ENCODE data around the gene RAP1A. TPM values are rescaled to one million over a fixed set of nuclear protein-coding genes. Genes with fewer than 3 reads are reported as not detected.

Gene RAP1A
- 100 to 1,000 TPM in 1 of 2 donors, 10 to 100 TPM in 1; 97.8 to 138 TPM for total RNA-seq

DNA sequence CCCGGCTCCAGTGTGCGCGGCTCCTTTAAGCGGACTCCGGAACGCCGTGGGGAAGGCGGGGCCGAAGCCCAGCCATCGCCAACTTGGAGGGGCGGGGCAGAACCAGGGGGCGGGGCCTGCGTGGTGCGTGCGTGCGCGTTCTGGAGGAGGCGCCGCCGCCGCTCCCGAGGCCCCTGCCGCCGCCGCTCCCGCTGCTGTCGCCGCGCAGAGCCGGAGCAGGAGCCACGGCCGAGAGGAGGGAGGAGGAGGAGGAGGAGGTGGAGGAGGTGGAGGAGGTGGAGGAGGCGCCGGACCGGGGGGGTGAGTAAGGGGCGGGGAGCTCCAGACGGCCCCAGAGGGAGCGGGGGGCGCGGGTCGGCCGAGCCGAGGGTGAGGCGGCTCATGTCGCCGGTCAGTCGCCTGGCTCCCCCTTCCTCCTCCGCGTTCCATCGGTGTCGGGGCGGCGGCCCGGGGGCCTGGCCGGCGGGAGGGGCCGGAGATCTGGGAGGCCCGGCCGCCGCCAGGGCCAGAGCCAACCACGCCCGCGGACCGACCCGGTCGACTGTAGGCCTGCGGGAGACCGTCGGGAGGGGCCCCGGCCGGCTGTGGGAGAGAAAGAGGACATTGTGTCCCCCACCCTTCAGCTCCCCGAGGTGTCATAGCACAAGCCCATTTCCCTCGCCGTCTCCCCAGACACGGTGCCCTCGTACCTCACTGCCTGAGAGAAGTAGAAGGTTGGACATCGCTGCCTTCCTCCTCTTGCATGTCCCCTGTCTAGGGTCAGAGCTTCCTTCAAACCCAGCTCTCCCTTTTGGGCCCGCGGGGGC is at the start of gene RAP1A:
TSS of gene RAP1A (plus strand) at position 155 of the 806 bp plus-strand sequence. CDS start 71,572 bp downstream, outside the sequence.
- H3K36me3 Mint-ChIP-seq = peaks cover 28% of the 10 kb centered on the region
- H3K27me3 Mint-ChIP-seq = no peaks in the 10 kb centered on the region

DNA sequence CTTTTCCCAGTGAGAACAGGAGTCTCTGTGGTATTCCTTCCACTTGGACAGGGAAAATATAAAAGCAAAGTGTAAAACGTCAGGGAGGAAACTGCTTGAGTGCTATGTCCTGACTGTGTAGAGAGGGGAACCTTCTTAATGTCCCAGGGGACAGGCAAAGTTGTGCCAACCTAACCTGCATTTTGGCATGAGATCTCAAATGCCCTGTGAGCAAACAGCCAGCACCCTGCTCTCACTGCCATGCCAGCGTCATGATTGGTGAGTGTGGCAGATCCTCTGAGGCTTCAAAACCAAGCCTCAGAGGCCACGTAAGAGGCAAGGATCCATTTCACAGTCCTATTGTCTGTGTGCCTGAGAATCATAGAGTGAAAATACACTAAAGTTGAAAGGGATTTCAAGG is 49.7 kb upstream of the RAP1A start:
- H3K27ac Mint-ChIP-seq = no peak overlapping the region
- DNase-seq (ENCODE audit: low spot score) (no peak), ATAC-seq (no peak)
- H3K27me3 Mint-ChIP-seq = no peaks in the 10 kb centered on the region
- H3K4me3 Mint-ChIP-seq = no peak overlapping the region
- H3K36me3 Mint-ChIP-seq = no peaks in the 10 kb centered on the region
- peaks cover 9 to 11% of the 10 kb centered on the region in 2 donors for H3K4me1 Mint-ChIP-seq (ENCODE audit: low read depth in 2 of 2)
- no peaks in the 10 kb centered on the region for H3K9me3 Mint-ChIP-seq

More for the DNA sequence above, at the start of gene RAP1A:
- peak; percentile 91 to 95 for ATAC-seq
- Mint-ChIP-seq H3K9me3 (no peaks in the 10 kb centered on the region), H3K4me1 (ENCODE audit: low read depth in 2 of 2) (peaks cover 58 to 72% of the 10 kb centered on the region in 2 donors), H3K27ac (peak within 1 kb of the TSS; percentile 92 to 93), H3K4me3 (peak within 1 kb of the TSS; percentile 100)
- DNase-seq (ENCODE audit: low spot score) = peak; percentile 95

DNA sequence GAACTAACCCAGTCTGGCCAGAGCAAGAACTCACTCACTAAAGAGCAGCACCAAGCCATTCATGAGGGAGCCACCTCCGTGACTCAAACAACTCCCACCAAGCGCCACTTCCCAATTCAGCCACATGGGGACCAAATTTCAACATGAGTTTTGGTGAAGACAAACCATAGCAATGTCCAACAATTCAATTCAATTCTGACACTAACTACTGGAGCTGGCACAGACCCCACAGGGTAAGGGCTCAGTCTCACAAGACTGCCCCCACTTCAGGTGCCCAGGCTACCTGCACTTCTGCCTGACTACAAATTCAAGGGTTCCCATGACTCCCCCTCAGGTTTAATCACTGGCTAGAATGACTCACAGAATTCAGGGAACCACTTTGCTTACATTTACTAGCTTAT is 48.8 kb upstream of the RAP1A start:
- no peaks in the 10 kb centered on the region for H3K27me3 Mint-ChIP-seq
- H3K9me3 Mint-ChIP-seq = no peaks in the 10 kb centered on the region
- no peak for DNase-seq (ENCODE audit: low spot score)
- no peak overlapping the region for H3K4me3 Mint-ChIP-seq
- peak; percentile 15 to 31 for ATAC-seq
- H3K27ac Mint-ChIP-seq = peak overlapping the region in 1 of 2 donors; percentile 42
- H3K4me1 Mint-ChIP-seq (ENCODE audit: low read depth in 2 of 2) = peaks cover 9 to 11% of the 10 kb centered on the region in 2 donors
- no peaks in the 10 kb centered on the region for H3K36me3 Mint-ChIP-seq

DNA sequence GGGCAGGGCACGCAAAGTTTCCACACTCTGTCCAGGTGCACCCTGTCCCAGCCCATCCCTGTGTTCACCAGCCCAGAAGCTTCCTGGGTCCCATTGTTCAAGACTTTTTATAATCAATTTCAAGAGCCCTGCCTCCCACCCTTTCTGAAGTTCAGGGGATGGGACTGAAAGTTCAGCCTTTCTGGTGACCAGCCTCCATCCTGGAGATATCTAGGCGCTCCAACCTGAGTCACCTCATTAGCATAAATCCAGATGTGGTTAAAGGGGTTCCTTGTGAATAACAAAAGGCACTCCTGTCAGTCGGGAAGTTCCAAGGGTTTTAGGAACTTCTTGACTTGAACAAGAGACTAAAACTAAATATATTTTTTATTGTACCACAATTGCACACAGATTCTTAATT is 48.4 kb upstream of the RAP1A start:
- H3K4me3 Mint-ChIP-seq = no peak overlapping the region
- H3K4me1 Mint-ChIP-seq (ENCODE audit: low read depth in 2 of 2) = peaks cover 9 to 11% of the 10 kb centered on the region in 2 donors
- H3K27me3 Mint-ChIP-seq = no peaks in the 10 kb centered on the region
- ATAC-seq = no peak
- no peaks in the 10 kb centered on the region for H3K9me3 Mint-ChIP-seq
- no peaks in the 10 kb centered on the region for H3K36me3 Mint-ChIP-seq
- no peak for DNase-seq (ENCODE audit: low spot score)
- no peak overlapping the region for H3K27ac Mint-ChIP-seq

DNA sequence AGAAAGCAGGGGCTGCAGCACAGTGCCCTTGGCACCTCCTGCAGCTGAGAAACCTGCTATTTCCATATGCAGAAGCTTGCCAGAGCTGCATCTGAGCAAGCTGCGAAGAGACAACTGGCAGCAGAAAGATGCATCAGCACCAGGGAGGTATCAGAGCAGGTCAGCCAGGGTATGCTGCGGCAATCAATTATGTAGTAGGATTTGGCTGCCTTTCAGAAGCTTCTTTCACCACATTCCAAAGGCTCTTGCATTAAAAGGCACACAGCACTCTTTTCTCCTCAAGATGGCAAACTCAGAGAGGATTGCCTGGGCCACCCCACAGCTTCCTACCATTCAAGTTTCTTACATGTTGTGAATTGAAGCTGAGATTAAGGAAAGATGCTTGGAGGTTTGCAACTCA is 47.6 kb upstream of the RAP1A start:
- H3K27me3 Mint-ChIP-seq = no peaks in the 10 kb centered on the region
- DNase-seq (ENCODE audit: low spot score) = no peak

DNA sequence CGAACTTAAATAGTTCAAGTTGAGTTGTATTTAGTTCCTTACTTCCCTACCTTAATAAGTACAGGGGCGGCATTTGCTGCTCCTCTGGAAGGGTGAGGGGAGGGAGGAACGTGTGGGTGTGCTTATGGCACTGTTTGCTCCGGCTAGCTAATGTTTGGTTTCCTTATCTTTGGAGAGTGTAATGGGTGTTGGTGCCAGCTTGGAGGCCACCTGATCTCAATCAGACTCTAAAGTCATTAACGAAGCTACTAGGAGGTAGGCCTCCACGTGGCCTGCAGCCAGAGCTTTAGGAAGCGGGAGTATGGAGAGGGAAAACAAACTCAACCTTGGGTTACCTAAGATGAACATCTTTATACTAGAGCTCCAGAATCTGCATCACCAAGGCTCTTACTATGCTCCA is 43.0 kb upstream of the RAP1A start:
- ATAC-seq (no peak), DNase-seq (ENCODE audit: low spot score) (no peak)
- Mint-ChIP-seq H3K4me1 (ENCODE audit: low read depth in 2 of 2) (peaks cover 0 to 3% of the 10 kb centered on the region in 2 donors), H3K27me3 (no peaks in the 10 kb centered on the region), H3K27ac (no peak overlapping the region), H3K4me3 (no peak overlapping the region), H3K36me3 (no peaks in the 10 kb centered on the region), H3K9me3 (no peaks in the 10 kb centered on the region)

More for the DNA sequence above, 47.6 kb upstream of the RAP1A start:
- no peak for ATAC-seq
- Mint-ChIP-seq H3K9me3 (no peaks in the 10 kb centered on the region), H3K36me3 (no peaks in the 10 kb centered on the region), H3K27ac (no peak overlapping the region), H3K4me3 (no peak overlapping the region), H3K4me1 (ENCODE audit: low read depth in 2 of 2) (peaks cover 9 to 11% of the 10 kb centered on the region in 2 donors)

DNA sequence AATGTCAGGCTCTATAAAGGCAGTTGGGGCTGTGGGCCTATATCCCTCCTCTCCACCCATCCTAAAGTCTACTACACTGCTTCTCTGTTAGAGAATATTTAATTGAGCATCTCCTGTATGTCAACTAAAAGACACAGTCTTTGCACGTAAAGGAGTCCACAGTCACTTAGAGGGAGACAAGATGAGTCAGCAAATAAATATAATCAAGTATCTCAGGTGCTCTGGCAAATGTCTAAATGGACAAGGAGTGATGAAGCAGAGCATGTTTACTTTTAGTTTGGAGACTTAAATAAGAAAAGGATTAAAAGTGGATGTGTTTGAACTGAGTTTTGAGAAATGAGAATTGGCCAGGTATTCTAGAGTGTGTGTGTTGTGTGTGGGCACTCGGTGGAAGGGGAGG is 41.8 kb upstream of the RAP1A start:
- no peaks in the 10 kb centered on the region for H3K9me3 Mint-ChIP-seq
- no peaks in the 10 kb centered on the region for H3K27me3 Mint-ChIP-seq
- ATAC-seq (no peak), DNase-seq (ENCODE audit: low spot score) (no peak)
- no peak overlapping the region for H3K27ac Mint-ChIP-seq
- no peaks in the 10 kb centered on the region for H3K36me3 Mint-ChIP-seq
- peaks cover 6% of the 10 kb centered on the region in 2 donors for H3K4me1 Mint-ChIP-seq (ENCODE audit: low read depth in 2 of 2)
- H3K4me3 Mint-ChIP-seq = no peak overlapping the region

DNA sequence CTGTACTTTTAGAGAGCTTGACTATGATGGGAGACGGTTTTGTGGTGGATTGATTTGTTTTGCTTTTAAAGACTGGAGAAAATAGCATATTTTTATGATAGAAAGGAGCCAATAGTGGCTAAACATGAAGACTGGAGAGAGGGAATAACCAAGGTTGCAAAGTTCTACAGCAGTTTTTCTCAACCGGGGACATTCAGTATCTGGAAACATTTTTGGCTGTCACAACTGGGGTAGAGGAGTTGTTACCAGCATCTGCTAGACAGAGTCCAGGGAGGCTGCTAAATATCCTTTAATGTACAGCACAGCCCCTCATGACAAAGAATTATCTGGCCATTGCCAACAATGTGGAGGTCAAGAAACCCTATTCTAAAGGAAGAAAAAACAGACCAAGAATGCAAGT is 38.4 kb upstream of the RAP1A start:
- Mint-ChIP-seq H3K27me3 (no peaks in the 10 kb centered on the region), H3K4me3 (no peak overlapping the region), H3K4me1 (ENCODE audit: low read depth in 2 of 2) (peaks cover 6% of the 10 kb centered on the region in 2 donors), H3K27ac (peak overlapping the region in 1 of 2 donors; percentile 2), H3K36me3 (no peaks in the 10 kb centered on the region), H3K9me3 (no peaks in the 10 kb centered on the region)
- no peak for ATAC-seq
- no peak for DNase-seq (ENCODE audit: low spot score)

- no peaks in the 10 kb centered on the region for H3K27me3 Mint-ChIP-seq
- no peaks in the 10 kb centered on the region for H3K36me3 Mint-ChIP-seq
- DNase-seq (ENCODE audit: low spot score) = no peak
- no peaks in the 10 kb centered on the region for H3K9me3 Mint-ChIP-seq
- no peak overlapping the region for H3K4me3 Mint-ChIP-seq
- H3K27ac Mint-ChIP-seq = peak overlapping the region in 1 of 2 donors; percentile 43
- H3K4me1 Mint-ChIP-seq (ENCODE audit: low read depth in 2 of 2) = peaks cover 6 to 8% of the 10 kb centered on the region in 2 donors
- no peak for ATAC-seq
Measured at GRCh38 chr1:111582016-111582415, 37.6 kb upstream of the RAP1A start.

DNA sequence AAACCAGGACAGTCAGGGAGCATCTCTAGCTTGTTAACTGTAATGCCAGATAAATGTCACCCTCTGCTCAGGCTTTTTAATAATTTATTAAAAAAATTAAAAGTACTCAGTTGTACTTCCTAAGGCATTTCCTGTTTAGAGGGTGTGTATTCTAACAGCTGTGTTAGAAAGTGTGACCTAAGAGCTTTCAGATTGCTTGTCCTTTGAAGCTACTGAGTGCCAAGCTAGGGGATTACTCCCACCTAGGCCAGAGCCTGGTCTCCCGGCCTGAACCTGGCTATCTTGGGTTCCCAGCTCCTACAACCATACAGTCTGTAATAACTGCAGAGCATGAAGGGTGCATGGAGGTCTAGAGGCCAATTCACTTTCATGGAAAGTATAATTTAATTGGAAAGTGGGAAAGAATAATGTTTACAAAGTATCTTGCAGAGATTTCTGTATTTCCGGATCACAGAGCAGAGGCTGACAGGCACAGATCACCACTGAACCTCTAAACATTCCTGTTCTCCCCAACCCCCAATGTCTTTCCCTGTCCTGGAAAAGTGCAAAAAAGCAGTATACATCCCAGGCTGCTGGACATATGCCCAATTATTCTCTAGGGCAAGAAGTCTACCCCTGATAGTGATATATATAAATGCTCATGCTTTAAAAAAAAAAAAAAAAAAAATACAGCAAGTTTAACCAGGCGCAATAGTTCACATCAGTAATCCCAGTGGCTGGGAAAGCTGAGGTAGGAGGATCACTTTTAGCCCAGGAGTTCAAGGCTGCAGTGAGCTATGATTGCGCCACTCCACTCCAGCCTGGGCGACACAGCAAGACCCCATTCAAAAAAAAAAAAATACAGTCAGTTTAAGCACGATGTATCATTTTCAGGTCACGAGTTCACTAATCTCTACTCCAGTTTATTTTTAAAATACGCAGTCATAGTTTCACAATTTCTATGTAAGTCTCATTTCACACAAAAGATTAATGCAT is 36.7 kb upstream of the RAP1A start:
- Mint-ChIP-seq H3K4me1 (ENCODE audit: low read depth in 2 of 2) (peaks cover 6 to 8% of the 10 kb centered on the region in 2 donors), H3K36me3 (no peaks in the 10 kb centered on the region), H3K27me3 (no peaks in the 10 kb centered on the region), H3K4me3 (no peak overlapping the region), H3K27ac (no peak overlapping the region), H3K9me3 (no peaks in the 10 kb centered on the region)
- DNase-seq (ENCODE audit: low spot score) = no peak
- ATAC-seq = no peak

GRCh38 chr1:111585447-111586086 is 34.0 kb upstream of the RAP1A start:
- Mint-ChIP-seq H3K27ac (no peak overlapping the region), H3K9me3 (no peaks in the 10 kb centered on the region), H3K36me3 (no peaks in the 10 kb centered on the region), H3K27me3 (no peaks in the 10 kb centered on the region), H3K4me1 (ENCODE audit: low read depth in 2 of 2) (peaks cover 6 to 8% of the 10 kb centered on the region in 2 donors), H3K4me3 (no peak overlapping the region)
- no peak for DNase-seq (ENCODE audit: low spot score)
- no peak for ATAC-seq

- DNase-seq (ENCODE audit: low spot score) (no peak), ATAC-seq (no peak)
- H3K36me3 Mint-ChIP-seq = no peaks in the 10 kb centered on the region
- no peaks in the 10 kb centered on the region for H3K27me3 Mint-ChIP-seq
- no peaks in the 10 kb centered on the region for H3K9me3 Mint-ChIP-seq
- no peak overlapping the region for H3K27ac Mint-ChIP-seq
- no peak overlapping the region for H3K4me3 Mint-ChIP-seq
- H3K4me1 Mint-ChIP-seq (ENCODE audit: low read depth in 2 of 2) = peaks cover 5 to 8% of the 10 kb centered on the region in 2 donors
Measured at GRCh38 chr1:111586112-111586511, 33.5 kb upstream of the RAP1A start.

DNA sequence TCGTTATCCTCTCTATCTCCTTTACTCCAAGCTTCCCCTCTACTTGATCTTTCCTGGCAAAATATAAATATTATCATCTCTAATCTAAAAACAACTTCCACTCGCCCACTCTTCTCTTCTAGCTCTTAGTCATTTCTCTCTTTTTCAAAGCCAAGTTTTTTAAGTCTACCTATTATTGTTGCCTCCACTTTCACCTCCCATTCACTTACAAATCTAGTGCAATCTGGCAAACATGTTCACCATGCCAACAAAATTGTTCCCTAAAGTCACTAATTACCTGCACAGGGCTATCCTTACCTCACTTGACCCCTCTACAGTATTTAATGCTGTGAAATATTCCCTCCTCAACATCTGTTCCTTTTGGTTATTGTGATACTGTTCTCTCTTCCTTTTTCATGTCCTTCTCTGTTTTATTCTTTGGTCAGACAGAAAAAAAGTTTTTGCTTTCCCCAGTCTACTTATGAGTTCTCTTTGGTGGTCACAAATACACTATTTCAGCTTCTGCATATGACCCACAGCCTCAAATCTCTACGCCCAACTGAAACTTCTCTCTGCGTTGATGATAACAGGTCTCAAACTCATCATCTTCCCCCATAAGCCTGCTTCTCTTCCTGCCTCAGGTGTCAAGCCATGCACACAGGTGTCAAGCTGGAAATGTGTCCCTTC is 31.9 kb upstream of the RAP1A start:
- Mint-ChIP-seq H3K4me3 (no peak overlapping the region), H3K27ac (no peak overlapping the region), H3K9me3 (no peaks in the 10 kb centered on the region), H3K4me1 (ENCODE audit: low read depth in 2 of 2) (peaks cover 5 to 10% of the 10 kb centered on the region in 2 donors), H3K36me3 (no peaks in the 10 kb centered on the region), H3K27me3 (no peaks in the 10 kb centered on the region)
- ATAC-seq (no peak), DNase-seq (ENCODE audit: low spot score) (no peak)
